T47D (cell line): Measurements from ENCODE around the gene FBXW7.

ENCODE experiments used
- DNase-seq, 2 experiments: peaks; one replicate each; pipeline versions ENCODE4 v3.0.0 to v3.0.0-alpha.2; 2011 to 2012; ENCODE audit warnings: low read depth in 1 of 2, low spot score in 1 of 2
- JUND ChIP-seq: IDR thresholded peaks from 2 replicates; pipeline ENCODE4 v1.6.1; 2012; ENCODE audit warnings: low read depth
- in situ Hi-C: cut with HindIII; loops from 2 replicates; pipeline ENCODE4 v1.10.0; 2016; ENCODE audit warnings: low sequenced_read_pairs, low pct_unique_long_range_greater_than_20kb

The FBXW7 gene

GRCh38 chr4:152471251-152471792 lies 64.6 kb downstream of the FBXW7 start:
- no peak for DNase-seq
- no peak for TF ChIP-seq JUND
- in situ Hi-C loops, result no loop called here

DNA sequence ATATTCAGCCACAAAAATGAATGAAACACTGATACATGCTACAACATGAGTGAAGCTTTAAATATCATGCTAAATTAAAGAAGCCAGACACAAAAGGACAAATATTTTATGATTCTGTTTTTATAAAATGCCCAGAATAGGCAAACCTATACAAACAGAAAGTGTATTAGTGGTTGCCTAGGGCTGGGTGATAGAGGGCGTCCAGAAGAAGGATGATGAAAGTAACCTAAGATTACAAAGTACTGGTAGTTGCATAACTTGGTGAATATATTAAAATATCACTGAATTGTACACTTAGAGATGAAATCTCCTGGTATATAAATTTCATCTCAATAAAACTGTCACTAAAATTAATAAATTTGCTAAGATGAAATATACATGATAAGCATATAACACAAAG lies 67.5 kb downstream of the FBXW7 start:
- no peak for DNase-seq
- TF ChIP-seq JUND, result no peak
- in situ Hi-C loops, result no loop called here

GRCh38 chr4:152467101-152467500 lies 68.8 kb downstream of the FBXW7 start:
- TF ChIP-seq JUND, result no peak
- in situ Hi-C loops, result no loop called here
- no peak for DNase-seq

GRCh38 chr4:152464030-152464823 lies 71.7 kb downstream of the FBXW7 start:
- DNase-seq, result no peak
- TF ChIP-seq JUND, result no peak
- in situ Hi-C loops, result no loop called here

DNA sequence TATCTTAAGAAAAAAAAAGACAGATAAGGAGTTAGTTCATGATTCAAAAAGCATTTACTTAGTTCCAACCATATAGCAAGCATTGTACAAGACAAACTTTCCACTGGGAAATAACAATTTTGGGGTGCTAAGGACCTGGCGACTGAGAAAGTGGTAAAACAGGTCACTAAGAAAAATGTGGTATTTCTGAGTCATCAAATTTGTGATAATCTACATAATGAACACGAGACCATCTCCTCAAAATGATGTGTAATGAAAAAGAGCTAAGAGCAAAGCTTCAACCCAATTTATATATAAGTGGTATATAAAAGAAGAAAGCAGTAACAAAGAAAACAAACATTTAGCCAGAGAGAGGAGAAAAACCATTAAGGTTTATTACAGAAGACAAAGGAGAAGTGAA lies 72.3 kb downstream of the FBXW7 start:
- in situ Hi-C loops, result no loop called here
- TF ChIP-seq JUND, result no peak
- no peak for DNase-seq

DNA sequence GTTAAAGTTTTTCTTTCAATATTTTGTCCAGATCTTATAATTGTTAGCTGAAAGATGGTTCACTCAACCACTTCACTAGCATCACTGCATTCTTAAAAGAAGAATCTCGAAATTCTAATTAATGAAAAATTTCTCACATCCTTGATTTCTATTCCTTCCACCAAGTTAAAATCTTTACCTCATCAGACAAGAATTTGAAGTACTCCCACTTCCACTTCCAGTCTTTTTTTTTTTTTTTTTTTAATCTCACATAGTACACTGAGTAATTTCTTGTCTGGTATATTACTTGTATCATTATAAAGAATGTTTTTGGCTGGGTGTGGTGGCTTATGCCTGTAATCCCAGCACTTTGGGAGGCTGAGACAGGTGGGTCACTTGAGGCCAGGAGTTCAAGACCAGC lies 73.2 kb downstream of the FBXW7 start:
- no peak for TF ChIP-seq JUND
- in situ Hi-C loops, result no loop called here
- no peak for DNase-seq

DNA sequence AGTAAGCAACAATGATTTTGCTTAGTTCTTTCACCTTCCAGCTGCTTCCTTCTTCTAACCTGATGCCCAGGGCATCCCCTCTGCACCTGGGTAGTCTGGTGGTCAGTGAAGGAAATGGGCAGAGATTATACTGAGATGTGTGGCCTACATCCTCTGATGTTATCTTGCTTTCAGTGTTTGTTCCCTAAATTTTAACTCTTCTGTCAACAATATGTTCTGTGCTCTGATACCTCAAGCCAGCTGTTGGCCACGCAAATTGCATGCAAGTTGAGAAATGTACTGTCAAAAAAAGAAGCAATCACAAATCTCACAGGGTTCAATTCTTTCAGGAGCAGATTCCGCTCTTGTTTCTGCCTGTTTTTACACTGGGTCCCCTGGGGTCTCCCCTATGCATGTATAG lies 73.8 kb downstream of the FBXW7 start:
- in situ Hi-C loops, result no loop called here
- TF ChIP-seq JUND, result no peak
- no peak for DNase-seq

GRCh38 chr4:152460488-152460887 lies 75.4 kb downstream of the FBXW7 start:
- DNase-seq, result no peak

GRCh38 chr4:152459326-152459725 lies 76.6 kb downstream of the FBXW7 start:
- no peak for TF ChIP-seq JUND
- DNase-seq, result no peak
- in situ Hi-C loops, result no loop called here

More at GRCh38 chr4:152460488-152460887, 75.4 kb downstream of the FBXW7 start:
- in situ Hi-C loops, result no loop called here
- TF ChIP-seq JUND, result no peak

DNA sequence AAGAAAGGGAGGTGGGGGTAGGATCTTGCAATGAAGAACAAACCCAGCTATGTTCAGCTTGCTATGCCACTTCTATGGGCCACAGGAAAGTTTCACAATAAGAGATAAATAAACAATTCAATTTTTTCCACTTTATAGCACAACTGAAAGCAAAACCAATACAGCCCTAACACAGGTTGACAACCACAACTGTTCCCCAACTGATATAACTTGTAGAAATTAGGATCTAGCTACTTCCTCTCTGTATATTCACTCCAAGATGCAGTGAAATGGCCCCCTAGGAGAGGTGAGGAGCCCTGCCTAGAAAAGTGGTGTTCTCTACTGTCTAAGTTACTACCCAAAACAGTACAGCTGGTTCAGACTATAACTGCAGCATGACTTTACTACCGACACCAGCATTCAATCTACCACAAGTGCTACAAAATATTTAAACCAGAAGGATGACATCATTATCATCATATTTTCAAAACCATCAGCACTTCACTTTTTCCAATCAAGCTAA lies 77.0 kb downstream of the FBXW7 start:
- DNase-seq, result no peak
- no peak for TF ChIP-seq JUND
- in situ Hi-C loops, result no loop called here

GRCh38 chr4:152456609-152457008 lies 79.3 kb downstream of the FBXW7 start:
- no peak for DNase-seq
- TF ChIP-seq JUND, result no peak
- in situ Hi-C loops, result no loop called here

- in situ Hi-C loops, result no loop called here
- no peak for DNase-seq
- TF ChIP-seq JUND, result no peak
Observed at GRCh38 chr4:152455311-152455710, 80.6 kb downstream of the FBXW7 start.

GRCh38 chr4:152454398-152455011 lies 81.4 kb downstream of the FBXW7 start:
- TF ChIP-seq JUND, result no peak
- in situ Hi-C loops, result no loop called here
- DNase-seq, result no peak
